HEK293 (cell line): ENCODE data around the gene TCF12.
A peak's percentile ranks its signal among the peaks of the same experiment; 100 is the strongest.

Source experiments
- CTCF ChIA-PET: fragments of 350-600 bp; formaldehyde crosslinking; extraction: SDS; loops from one replicate; lab custom pipeline; 2021; ENCODE audit warnings: antibody characterized with exemption; lab: Yijun Ruan, JAX
- POLR2A ChIA-PET: fragments of 300-600 bp; formaldehyde crosslinking; extraction: SDS; loops from one replicate; lab custom pipeline; 2020; ENCODE audit warnings: antibody characterized with exemption, inconsistent platforms; lab: Yijun Ruan, JAX
- H3K27ac ChIP-seq: fragments of 200-500 bp; sonication (Bioruptor generic); 2 replicates; pipeline ENCODE4 v1.5.1; 2014; ENCODE audit warnings: low read depth, low read length, control low read depth, inconsistent platforms; ENCODE audit errors: extremely low read depth
- H3K36me3 ChIP-seq, 2 experiments: fragments of 200-500 bp in 1 of 2; sonication (Bioruptor generic) in 1 of 2; 1 replicate in 1 of 2; 2 replicates in 1 of 2; pipeline ENCODE4 v1.5.1; 2014 to 2017; ENCODE audit warnings: inconsistent platforms in 2 of 2, low read length in 2 of 2; ENCODE audit not compliant: control insufficient read depth in 2 of 2, insufficient read depth in 1 of 2
- H3K4me1 ChIP-seq: fragments of 200-500 bp; sonication (Bioruptor generic); 2 replicates; pipeline ENCODE4 v1.5.1; 2014; ENCODE audit warnings: mild to moderate bottlenecking, low read length, inconsistent platforms; ENCODE audit not compliant: control insufficient read depth, insufficient read depth
- H3K4me3 ChIP-seq: 2 replicates; pipeline ENCODE4 v1.5.1; 2011; ENCODE audit warnings: low read depth, mild to moderate bottlenecking, control low read depth, low read length, moderate library complexity
- H3K9me3 ChIP-seq: fragments of 200-500 bp; sonication (Bioruptor generic); 2 replicates; pipeline ENCODE4 v1.5.1; 2014; ENCODE audit warnings: low read depth, low read length, inconsistent platforms; ENCODE audit not compliant: control insufficient read depth, insufficient read depth
- GFI1B ChIP-seq: fragments of 450-650 bp; formaldehyde crosslinking; IDR thresholded peaks from 2 replicates; pipeline ENCODE4 v1.5.1; 2016; ENCODE audit warnings: missing biosample characterization, missing genetic modification characterization
- GLIS2 ChIP-seq: fragments of 450-650 bp; formaldehyde crosslinking; IDR thresholded peaks from 2 replicates; pipeline ENCODE4 v1.5.1; 2016; ENCODE audit warnings: missing biosample characterization, missing genetic modification characterization
- HOXD13 ChIP-seq: sonication (generic); formaldehyde crosslinking; IDR thresholded peaks from 2 replicates; pipeline ENCODE4 v1.8.0; 2022; ENCODE audit warnings: missing genetic modification reagents, borderline replicate concordance
- KLF8 ChIP-seq: fragments of 450-650 bp; formaldehyde crosslinking; IDR thresholded peaks from 2 replicates; pipeline ENCODE4 v1.5.1; 2016; ENCODE audit warnings: missing biosample characterization, missing genetic modification characterization
- KLF9 ChIP-seq: fragments of 450-650 bp; formaldehyde crosslinking; IDR thresholded peaks from 2 replicates; pipeline ENCODE4 v1.5.1; 2016; ENCODE audit warnings: missing biosample characterization, missing genetic modification characterization, low read depth
- ZFP69B ChIP-seq: fragments of 450-650 bp; formaldehyde crosslinking; IDR thresholded peaks from 2 replicates; pipeline ENCODE4 v1.5.1; 2016; ENCODE audit warnings: missing biosample characterization, missing genetic modification characterization
- ZNF114 ChIP-seq: fragments of 450-650 bp; formaldehyde crosslinking; IDR thresholded peaks from 2 replicates; pipeline ENCODE4 v1.5.0; 2017; ENCODE audit warnings: missing biosample characterization, missing genetic modification characterization
- ZNF155 ChIP-seq: fragments of 450-650 bp; formaldehyde crosslinking; IDR thresholded peaks from 2 replicates; pipeline ENCODE4 v1.5.1; 2016; ENCODE audit warnings: missing biosample characterization, missing genetic modification characterization
- ZNF2 ChIP-seq: fragments of 450-650 bp; formaldehyde crosslinking; IDR thresholded peaks from 2 replicates; pipeline ENCODE4 v1.5.1; 2016; ENCODE audit warnings: missing biosample characterization, missing genetic modification characterization
- ZNF274 ChIP-seq, 2 experiments: fragments of 200-500 bp in 1 of 2; fragments of 450-650 bp in 1 of 2; sonication (Bioruptor generic) in 1 of 2; formaldehyde crosslinking in 1 of 2; IDR thresholded peaks; 2 replicates each; pipeline versions ENCODE4 v1.5.1 to v1.6.1; 2014 to 2016; ENCODE audit warnings: borderline replicate concordance in 1 of 2, inconsistent platforms in 1 of 2, low read length in 1 of 2, missing biosample characterization in 1 of 2, missing genetic modification characterization in 1 of 2
- ZNF302 ChIP-seq: fragments of 450-650 bp; formaldehyde crosslinking; IDR thresholded peaks from 2 replicates; pipeline ENCODE4 v1.5.1; 2016; ENCODE audit warnings: missing biosample characterization, missing genetic modification characterization, low read depth
- ZNF366 ChIP-seq: fragments of 450-650 bp; formaldehyde crosslinking; conservative IDR thresholded peaks from 2 replicates; pipeline ENCODE4 v1.5.1; 2016; ENCODE audit warnings: missing biosample characterization, missing genetic modification characterization
- ZNF391 ChIP-seq: fragments of 450-650 bp; formaldehyde crosslinking; IDR thresholded peaks from 2 replicates; pipeline ENCODE4 v1.5.1; 2016; ENCODE audit warnings: low read depth, missing biosample characterization, missing genetic modification characterization, borderline replicate concordance
- ZSCAN16 ChIP-seq: fragments of 450-650 bp; formaldehyde crosslinking; IDR thresholded peaks from 2 replicates; pipeline ENCODE4 v1.5.1; 2016; ENCODE audit warnings: missing biosample characterization, missing genetic modification characterization
- TF ChIP-seq, protein P1 (sequence below): IDR thresholded peaks from 2 replicates; pipeline ENCODE4 v1.6.1; 2011; ENCODE audit warnings: mild to moderate bottlenecking, low read depth, low read length, borderline replicate concordance
- TF ChIP-seq, protein P2 (sequence below): fragments of 450-650 bp; formaldehyde crosslinking; IDR thresholded peaks from 2 replicates; pipeline ENCODE4 v1.5.1; 2017; ENCODE audit warnings: missing biosample characterization, missing genetic modification characterization
- TF ChIP-seq, protein P3 (sequence below): fragments of 450-650 bp; formaldehyde crosslinking; IDR thresholded peaks from 2 replicates; pipeline ENCODE4 v1.5.1; 2016; ENCODE audit warnings: missing biosample characterization, missing genetic modification characterization
- TF ChIP-seq, protein P4 (sequence below): fragments of 450-650 bp; formaldehyde crosslinking; IDR thresholded peaks from 2 replicates; pipeline ENCODE4 v1.5.1; 2016; ENCODE audit warnings: missing biosample characterization, missing genetic modification characterization, low read depth

The TCF12 gene

DNA sequence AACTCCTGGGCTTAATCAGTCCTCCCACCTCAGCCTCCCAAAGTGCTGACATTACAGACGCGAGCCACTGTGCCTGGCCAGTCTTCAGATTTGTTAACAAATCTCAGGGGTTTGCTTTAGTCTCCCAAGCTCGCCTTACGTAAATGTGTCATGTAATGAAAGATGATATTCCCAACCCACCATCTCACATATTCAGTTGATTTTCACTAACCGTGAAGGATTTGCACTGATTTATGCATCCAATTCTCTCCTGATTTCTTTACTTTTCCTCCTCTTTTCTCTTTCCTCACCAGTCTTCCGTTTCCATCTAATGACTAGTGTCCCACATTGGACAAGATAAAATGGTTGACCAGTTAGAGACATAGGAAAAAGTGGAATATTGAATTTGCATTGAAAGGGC is 72.6 kb downstream of the TCF12 start:
- POLR2A ChIA-PET, result no interaction called here
- peaks cover 6% of the 10 kb centered on the region for H3K4me1 ChIP-seq

DNA sequence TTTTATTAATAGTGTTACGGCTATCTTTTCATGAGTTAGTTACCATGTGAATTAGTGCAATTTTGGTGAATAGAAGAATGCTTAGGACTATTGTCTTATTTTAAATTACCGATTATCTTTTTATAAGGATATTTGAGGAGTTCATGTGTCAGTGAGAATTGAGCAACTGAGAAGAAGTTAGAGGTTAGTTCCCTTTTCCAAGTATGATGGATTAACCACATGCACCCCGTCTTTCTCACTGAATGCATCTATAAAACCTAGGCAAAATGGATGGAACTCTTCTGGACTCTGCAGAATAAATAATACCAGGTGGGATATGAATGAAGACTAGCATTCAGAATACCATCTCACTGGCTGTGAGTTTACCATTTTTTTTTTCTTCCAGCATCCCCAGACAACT is 74.3 kb downstream of the TCF12 start:
- CTCF ChIA-PET, result no interaction called here
- Histone ChIP-seq H3K9me3 (no peaks in the 10 kb centered on the region), H3K27ac (no peak overlapping the region), H3K4me1 (peaks cover 6% of the 10 kb centered on the region), H3K4me3 (no peak overlapping the region)
- TF ChIP-seq ZNF366, result no peak
- TF ChIP-seq ZNF2, result no peak
- TF ChIP-seq ZNF155 (tag by site-specific recombination), result no peak
- no peak for TF ChIP-seq HOXD13 (CRISPR knock-in tag)
- no peak for TF ChIP-seq ZNF274 (IDR thresholded peaks at IDR 0.05; ENCODE audit: low read length)
- no peak for TF ChIP-seq ZNF274 (tag by site-specific recombination; IDR thresholded peaks at IDR 0.05; ENCODE audit: borderline replicate concordance)
- TF ChIP-seq ZNF391 (tag by site-specific recombination), result no peak
- TF ChIP-seq ZNF114, result no peak
- TF ChIP-seq, protein P1, sequence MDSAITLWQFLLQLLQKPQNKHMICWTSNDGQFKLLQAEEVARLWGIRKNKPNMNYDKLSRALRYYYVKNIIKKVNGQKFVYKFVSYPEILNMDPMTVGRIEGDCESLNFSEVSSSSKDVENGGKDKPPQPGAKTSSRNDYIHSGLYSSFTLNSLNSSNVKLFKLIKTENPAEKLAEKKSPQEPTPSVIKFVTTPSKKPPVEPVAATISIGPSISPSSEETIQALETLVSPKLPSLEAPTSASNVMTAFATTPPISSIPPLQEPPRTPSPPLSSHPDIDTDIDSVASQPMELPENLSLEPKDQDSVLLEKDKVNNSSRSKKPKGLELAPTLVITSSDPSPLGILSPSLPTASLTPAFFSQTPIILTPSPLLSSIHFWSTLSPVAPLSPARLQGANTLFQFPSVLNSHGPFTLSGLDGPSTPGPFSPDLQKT, result no peak
- no peak for TF ChIP-seq KLF8
- TF ChIP-seq, protein P2, sequence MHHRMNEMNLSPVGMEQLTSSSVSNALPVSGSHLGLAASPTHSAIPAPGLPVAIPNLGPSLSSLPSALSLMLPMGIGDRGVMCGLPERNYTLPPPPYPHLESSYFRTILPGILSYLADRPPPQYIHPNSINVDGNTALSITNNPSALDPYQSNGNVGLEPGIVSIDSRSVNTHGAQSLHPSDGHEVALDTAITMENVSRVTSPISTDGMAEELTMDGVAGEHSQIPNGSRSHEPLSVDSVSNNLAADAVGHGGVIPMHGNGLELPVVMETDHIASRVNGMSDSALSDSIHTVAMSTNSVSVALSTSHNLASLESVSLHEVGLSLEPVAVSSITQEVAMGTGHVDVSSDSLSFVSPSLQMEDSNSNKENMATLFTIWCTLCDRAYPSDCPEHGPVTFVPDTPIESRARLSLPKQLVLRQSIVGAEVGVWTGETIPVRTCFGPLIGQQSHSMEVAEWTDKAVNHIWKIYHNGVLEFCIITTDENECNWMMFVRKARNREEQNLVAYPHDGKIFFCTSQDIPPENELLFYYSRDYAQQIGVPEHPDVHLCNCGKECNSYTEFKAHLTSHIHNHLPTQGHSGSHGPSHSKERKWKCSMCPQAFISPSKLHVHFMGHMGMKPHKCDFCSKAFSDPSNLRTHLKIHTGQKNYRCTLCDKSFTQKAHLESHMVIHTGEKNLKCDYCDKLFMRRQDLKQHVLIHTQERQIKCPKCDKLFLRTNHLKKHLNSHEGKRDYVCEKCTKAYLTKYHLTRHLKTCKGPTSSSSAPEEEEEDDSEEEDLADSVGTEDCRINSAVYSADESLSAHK (tag by site-specific recombination), result no peak
- TF ChIP-seq, protein P3, sequence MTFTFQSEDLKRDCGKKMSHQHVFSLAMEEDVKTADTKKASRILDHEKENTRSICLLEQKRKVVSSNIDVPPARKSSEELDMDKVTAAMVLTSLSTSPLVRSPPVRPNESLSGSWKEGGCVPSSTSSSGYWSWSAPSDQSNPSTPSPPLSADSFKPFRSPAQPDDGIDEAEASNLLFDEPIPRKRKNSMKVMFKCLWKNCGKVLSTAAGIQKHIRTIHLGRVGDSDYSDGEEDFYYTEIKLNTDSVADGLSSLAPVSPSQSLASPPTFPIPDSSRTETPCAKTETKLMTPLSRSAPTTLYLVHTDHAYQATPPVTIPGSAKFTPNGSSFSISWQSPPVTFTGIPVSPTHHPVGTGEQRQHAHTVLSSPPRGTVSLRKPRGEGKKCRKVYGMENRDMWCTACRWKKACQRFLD (tag by site-specific recombination), result no peak
- TF ChIP-seq, protein P4, sequence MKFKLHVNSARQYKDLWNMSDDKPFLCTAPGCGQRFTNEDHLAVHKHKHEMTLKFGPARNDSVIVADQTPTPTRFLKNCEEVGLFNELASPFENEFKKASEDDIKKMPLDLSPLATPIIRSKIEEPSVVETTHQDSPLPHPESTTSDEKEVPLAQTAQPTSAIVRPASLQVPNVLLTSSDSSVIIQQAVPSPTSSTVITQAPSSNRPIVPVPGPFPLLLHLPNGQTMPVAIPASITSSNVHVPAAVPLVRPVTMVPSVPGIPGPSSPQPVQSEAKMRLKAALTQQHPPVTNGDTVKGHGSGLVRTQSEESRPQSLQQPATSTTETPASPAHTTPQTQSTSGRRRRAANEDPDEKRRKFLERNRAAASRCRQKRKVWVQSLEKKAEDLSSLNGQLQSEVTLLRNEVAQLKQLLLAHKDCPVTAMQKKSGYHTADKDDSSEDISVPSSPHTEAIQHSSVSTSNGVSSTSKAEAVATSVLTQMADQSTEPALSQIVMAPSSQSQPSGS (tag by site-specific recombination), result no peak
- no peak for TF ChIP-seq ZSCAN16
- TF ChIP-seq ZFP69B (tag by site-specific recombination), result no peak
- TF ChIP-seq ZNF302 (tag by site-specific recombination), result no peak
- TF ChIP-seq KLF9 (tag by site-specific recombination), result no peak
- TF ChIP-seq, all 188 proteins: peak for 0
- POLR2A ChIA-PET, result interaction anchor here (0.6 kb wide), 1 partner anchor 53 kb away, joined by 3 read pairs; no protein-coding TSS in a partner anchor
- H3K36me3 ChIP-seq, result no peaks in the 10 kb centered on the region

More for the DNA sequence above, 72.6 kb downstream of the TCF12 start:
- Histone ChIP-seq H3K27ac (no peak overlapping the region), H3K9me3 (no peaks in the 10 kb centered on the region), H3K4me3 (no peak overlapping the region), H3K36me3 (no peaks in the 10 kb centered on the region)
- TF ChIP-seq GLIS2 (tag by site-specific recombination) (no peak), GFI1B (tag by site-specific recombination) (peak; percentile 79)
- CTCF ChIA-PET, result interaction anchor here (1.3 kb wide), 1 partner anchor 155 kb away, joined by 5 read pairs; no protein-coding TSS in a partner anchor
